HCT116 (cell line): ENCODE data around the gene CNTN5. TPM values are rescaled to one million over a fixed set of nuclear protein-coding genes. Genes with fewer than 3 reads are reported as not detected.

ENCODE experiments used
- ATAC-seq: fragments of 200-7000 bp; cut with Tn5 transposase; 2 replicates; pipeline ENCODE4 v1.9.1; 2020; ENCODE audit warnings: mild to moderate bottlenecking, moderate library complexity
- BruUV-seq: library from RNA; stranded (reverse); fragments of 400-500 nt; replicated peaks from 2 replicates; lab custom pipeline; 2021; lab: Mats Ljungman, UMichigan
- CTCF ChIA-PET: fragments of 300-600 bp; sonication (Branson Sonifier 250); formaldehyde crosslinking; loops from one replicate; lab custom pipeline; 2021; ENCODE audit warnings: antibody characterized with exemption; lab: Charles Lee
- POLR2A ChIA-PET: fragments of 300-600, 350-600 bp; sonication (Branson Sonifier 250); formaldehyde crosslinking; loops from one replicate; lab custom pipeline; 2021; ENCODE audit warnings: antibody characterized with exemption; lab: Charles Lee
- RAD21 ChIA-PET, 2 experiments: fragments of 300-600 bp; sonication (Branson Sonifier 250); formaldehyde crosslinking; loops; one replicate each; lab custom pipeline; 2023; ENCODE audit warnings: low total read pairs in 2 of 2; ENCODE audit not compliant: uncharacterized antibody in 2 of 2, unreplicated experiment in 2 of 2, low non-redundant PET in 1 of 2; lab: Charles Lee
- DNase-seq: peaks from one replicate; pipeline ENCODE4 v3.0.0-alpha.2; 2010; ENCODE audit warnings: low read depth, low spot score
- H2AFZ ChIP-seq: fragments of 200-600 bp; shearing (Covaris generic), sonication (generic); 2 replicates; pipeline ENCODE4 v1.6.1; 2017; ENCODE audit warnings: low read depth, mixed run types, mixed read lengths, antibody characterized with exemption, low read length; ENCODE audit not compliant: poor library complexity, severe bottlenecking
- H3K27ac ChIP-seq: 2 replicates; pipeline ENCODE4 v1.5.1; 2012; ENCODE audit warnings: low read depth, low read length
- H3K27me3 ChIP-seq: fragments of 200-600 bp; sonication (generic); 2 replicates; pipeline ENCODE4 v1.6.1; 2016; ENCODE audit warnings: mixed run types, low read length, mixed read lengths; ENCODE audit not compliant: insufficient read depth
- H3K36me3 ChIP-seq, 2 experiments: fragments of 200-500 bp in 1 of 2; fragments of 200-600 bp in 1 of 2; sonication (Bioruptor generic) in 1 of 2; sonication (generic) in 1 of 2; 2 replicates each; pipeline versions ENCODE4 v1.5.1 to v1.6.1; 2014 to 2016; ENCODE audit warnings: low read length in 2 of 2, inconsistent platforms in 1 of 2, mixed read lengths in 1 of 2, mixed run types in 1 of 2; ENCODE audit not compliant: insufficient read depth in 2 of 2, control insufficient read depth in 1 of 2
- H3K4me1 ChIP-seq, 2 experiments: fragments of 200-600 bp in 1 of 2; sonication (generic) in 1 of 2; 2 replicates each; pipeline versions ENCODE4 v1.5.1 to v1.6.1; 2012 to 2017; ENCODE audit warnings: low read length in 2 of 2, inconsistent platforms in 1 of 2, mild to moderate bottlenecking in 1 of 2, mixed read lengths in 1 of 2, mixed run types in 1 of 2, moderate library complexity in 1 of 2; ENCODE audit not compliant: insufficient read depth in 2 of 2, control insufficient read depth in 1 of 2
- H3K4me2 ChIP-seq: fragments of 200-600 bp; sonication (generic); 2 replicates; pipeline ENCODE4 v1.6.1; 2017; ENCODE audit warnings: mixed run types, low read length, mixed read lengths
- H3K4me3 ChIP-seq, 2 experiments: fragments of 200-600 bp in 1 of 2; sonication (generic) in 1 of 2; replicated peaks in 1 of 2; 2 replicates each; pipeline ENCODE4 v1.5.1; 2011 to 2016; ENCODE audit warnings: low read length in 2 of 2, control low read depth in 1 of 2, low read depth in 1 of 2, mild to moderate bottlenecking in 1 of 2, mixed read lengths in 1 of 2, mixed run types in 1 of 2
- H3K79me2 ChIP-seq: fragments of 200-600 bp; sonication (generic); 2 replicates; pipeline ENCODE4 v1.6.1; 2017; ENCODE audit warnings: mild to moderate bottlenecking, mixed run types, low read length, moderate library complexity, mixed read lengths; ENCODE audit not compliant: insufficient read depth
- H3K9ac ChIP-seq: fragments of 200-600 bp; sonication (generic); 2 replicates; pipeline ENCODE4 v1.6.1; 2016; ENCODE audit warnings: low read length, mixed read lengths
- H3K9me2 ChIP-seq: fragments of 200-600 bp; sonication (generic), shearing (Covaris generic); 2 replicates; pipeline ENCODE4 v1.6.1; 2017; ENCODE audit warnings: mixed run types, mild to moderate bottlenecking, moderate library complexity; ENCODE audit not compliant: insufficient read depth
- H3K9me3 ChIP-seq, 2 experiments: fragments of 200-500 bp in 1 of 2; fragments of 200-600 bp in 1 of 2; sonication (Bioruptor generic) in 1 of 2; sonication (generic) in 1 of 2; 2 replicates each; pipeline ENCODE4 v1.6.1; 2014 to 2017; ENCODE audit warnings: low read length in 2 of 2, mixed read lengths in 2 of 2, inconsistent platforms in 1 of 2, low read depth in 1 of 2, mild to moderate bottlenecking in 1 of 2, mixed run types in 1 of 2, moderate library complexity in 1 of 2; ENCODE audit not compliant: control insufficient read depth in 1 of 2, insufficient read depth in 1 of 2
- H4K20me1 ChIP-seq: fragments of 200-600 bp; sonication (generic), shearing (Covaris generic); 2 replicates; pipeline ENCODE4 v1.6.1; 2017; ENCODE audit warnings: mixed run types, mild to moderate bottlenecking, moderate library complexity; ENCODE audit not compliant: insufficient read depth
- EZH2phosphoT487 ChIP-seq: fragments of 200-600 bp; IDR thresholded peaks from 2 replicates; pipeline ENCODE4 v1.6.1; 2018; ENCODE audit warnings: antibody characterized with exemption, borderline replicate concordance
- FOSL1 ChIP-seq: IDR thresholded peaks from 2 replicates; pipeline ENCODE4 v1.6.1; 2012; ENCODE audit warnings: low read depth
- POLR2AphosphoS5 ChIP-seq: IDR thresholded peaks from 2 replicates; pipeline ENCODE4 v1.6.1; 2011; ENCODE audit warnings: mild to moderate bottlenecking, low read depth, low read length, moderate library complexity
- RAD21 ChIP-seq: IDR thresholded peaks from 2 replicates; pipeline ENCODE4 v1.6.1; 2012; ENCODE audit warnings: low read depth, mild to moderate bottlenecking
- SP1 ChIP-seq: IDR thresholded peaks from 2 replicates; pipeline ENCODE4 v1.6.1; 2012; ENCODE audit warnings: low read depth
- TCF7L2 ChIP-seq: IDR thresholded peaks from 2 replicates; pipeline ENCODE4 v1.7.0; 2011; ENCODE audit warnings: borderline replicate concordance, inconsistent platforms; ENCODE audit not compliant: insufficient read depth, insufficient read length; ENCODE audit errors: extremely low read depth
- ZFX ChIP-seq: fragments of 450-650 bp; IDR thresholded peaks from 2 replicates; pipeline ENCODE4 v1.6.1; 2017
- ZNF274 ChIP-seq: fragments of 200-500 bp; sonication (Bioruptor generic); IDR thresholded peaks from 2 replicates; pipeline ENCODE4 v1.6.1; 2014; ENCODE audit warnings: mild to moderate bottlenecking, low read depth, low read length, inconsistent platforms
- intact Hi-C: fragments of 100-400 bp; cut with micrococcal nuclease; formaldehyde crosslinking; loops from 2 replicates; pipeline ENCODE4 v1.10.0; 2022
- total RNA-seq: library from RNA; stranded (reverse); gene quantifications from one replicate; pipeline ENCODE4 v1.2.1, GENCODE V29; 2021; ENCODE audit not compliant: unreplicated experiment
- TF ChIP-seq, protein P1 (sequence below): IDR thresholded peaks from 2 replicates; pipeline ENCODE4 v1.6.1; 2012
- TF ChIP-seq, protein P2 (sequence below): IDR thresholded peaks from 2 replicates; pipeline ENCODE4 v1.6.1; 2012

Gene CNTN5
- total RNA-seq, 1 experiment from 2014 or later = not detected

DNA sequence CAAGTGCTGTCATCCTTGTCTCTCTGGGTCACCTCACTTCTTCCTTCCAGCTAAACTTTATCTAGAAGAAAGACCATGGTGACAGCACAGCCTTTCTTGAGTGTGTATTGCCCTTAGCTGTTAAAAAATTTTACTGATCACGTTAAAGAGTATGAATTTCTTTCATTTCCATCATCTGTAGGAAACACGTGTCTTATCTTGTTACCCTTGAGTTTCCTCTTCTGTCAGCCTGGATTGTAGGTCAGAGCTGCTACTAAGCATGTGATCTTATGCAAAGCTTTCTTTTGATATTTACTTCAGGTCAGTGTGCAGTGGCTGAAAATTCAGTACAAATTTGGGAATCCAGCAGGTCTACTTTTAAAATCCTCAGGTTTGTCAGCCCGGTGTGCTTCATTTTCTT is 1154.1 kb downstream of the CNTN5 start:
- CTCF ChIA-PET = no interaction called here
- no peak overlapping the region for H3K4me3 ChIP-seq
- no peak overlapping the region for H3K27ac ChIP-seq
- no peaks in the 10 kb centered on the region for H3K27me3 ChIP-seq
- POLR2A ChIA-PET = no interaction called here
- no peak overlapping the region for H3K9ac ChIP-seq
- no peaks in the 10 kb centered on the region for H3K4me1 ChIP-seq
- no peaks in the 10 kb centered on the region for H3K9me2 ChIP-seq
- no peak for DNase-seq
- H3K79me2 ChIP-seq = no peaks in the 10 kb centered on the region
- BruUV-seq = no TSS peak
- H3K4me2 ChIP-seq = no peak overlapping the region
- intact Hi-C loops = no loop called here
- no peak for TF ChIP-seq FOSL1
- TF ChIP-seq, protein P1, sequence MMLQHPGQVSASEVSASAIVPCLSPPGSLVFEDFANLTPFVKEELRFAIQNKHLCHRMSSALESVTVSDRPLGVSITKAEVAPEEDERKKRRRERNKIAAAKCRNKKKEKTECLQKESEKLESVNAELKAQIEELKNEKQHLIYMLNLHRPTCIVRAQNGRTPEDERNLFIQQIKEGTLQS = no peak
- no peak for TF ChIP-seq RAD21
- no peak for TF ChIP-seq SP1
- TF ChIP-seq, protein P2, sequence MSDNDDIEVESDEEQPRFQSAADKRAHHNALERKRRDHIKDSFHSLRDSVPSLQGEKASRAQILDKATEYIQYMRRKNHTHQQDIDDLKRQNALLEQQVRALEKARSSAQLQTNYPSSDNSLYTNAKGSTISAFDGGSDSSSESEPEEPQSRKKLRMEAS = no peak
- TF ChIP-seq ZFX = no peak
- H2AFZ ChIP-seq = no peak overlapping the region
- no peaks in the 10 kb centered on the region for H3K36me3 ChIP-seq
- no peaks in the 10 kb centered on the region; a peak in 1 of 4 replicates for H3K9me3 ChIP-seq
- no peaks in the 10 kb centered on the region for H4K20me1 ChIP-seq
- ATAC-seq = no peak
- RAD21 ChIA-PET = no interaction called here

DNA sequence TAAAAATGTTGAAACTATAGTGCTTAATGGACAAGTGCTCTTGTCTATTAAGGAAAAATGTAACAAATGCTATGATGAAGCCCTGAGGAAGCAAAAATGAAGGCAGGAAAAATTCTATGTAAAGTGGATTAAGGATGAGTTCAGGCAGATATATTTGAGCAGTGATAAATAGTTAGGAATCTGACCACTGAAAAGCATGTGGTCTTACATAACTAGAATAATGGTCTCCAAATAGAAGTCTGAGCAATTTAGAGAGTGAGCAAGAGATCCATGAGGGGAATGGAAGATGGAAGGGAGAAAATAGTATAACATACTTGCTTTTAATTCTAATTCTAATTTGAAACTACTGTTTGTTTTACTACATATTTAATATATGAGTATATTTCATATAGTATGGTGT is 1155.7 kb downstream of the CNTN5 start:
- Histone ChIP-seq H3K4me3 (no peak overlapping the region), H3K27me3 (no peaks in the 10 kb centered on the region), H3K9me2 (no peaks in the 10 kb centered on the region), H2AFZ (no peak overlapping the region), H3K27ac (no peak overlapping the region), H3K4me2 (no peak overlapping the region), H3K36me3 (no peaks in the 10 kb centered on the region), H3K79me2 (no peaks in the 10 kb centered on the region), H3K9ac (no peak overlapping the region), H4K20me1 (no peaks in the 10 kb centered on the region), H3K9me3 (no peaks in the 10 kb centered on the region; a peak in 2 of 4 replicates), H3K4me1 (no peaks in the 10 kb centered on the region)
- TF ChIP-seq EZH2phosphoT487 = no peak
- no peak for TF ChIP-seq SP1
- no peak for TF ChIP-seq RAD21
- no peak for TF ChIP-seq ZNF274
- TF ChIP-seq TCF7L2 = no peak
- TF ChIP-seq, protein P2 = no peak
- no peak for TF ChIP-seq POLR2AphosphoS5
- DNase-seq = no peak
- ChIA-PET CTCF (no interaction called here), POLR2A (no interaction called here), RAD21 (no interaction called here)
- BruUV-seq = no TSS peak
- no peak for ATAC-seq
- intact Hi-C loops = no loop called here
